NB4 (cell line): ENCODE results near the gene GUSB.
"Not testable (repeated sequence)": the region's sequence is repeated elsewhere in the genome, so short reads cannot be mapped to it uniquely, and the experiment has no call there.

Source experiments
- DNase-seq: peaks from one replicate; pipeline ENCODE4 v3.0.0; 2010; ENCODE audit warnings: low read depth
- H3K4me3 ChIP-seq: one replicate; pipeline ENCODE4 v1.5.1; 2011; ENCODE audit warnings: mild to moderate bottlenecking, low read depth, low read length, moderate library complexity
- MYC ChIP-seq: IDR thresholded peaks from 2 replicates; pipeline ENCODE4 v1.6.1; 2011; ENCODE audit warnings: low read depth, low read length
- POLR2A ChIP-seq: IDR thresholded peaks from 2 replicates; pipeline ENCODE4 v1.6.1; 2011; ENCODE audit warnings: mild to moderate bottlenecking; ENCODE audit not compliant: insufficient read length; ENCODE audit errors: extremely low read depth
- TF ChIP-seq, protein P1 (sequence below): IDR thresholded peaks from one replicate; pipeline ENCODE4 v1.5.1; 2012; ENCODE audit warnings: low read depth, low read length
- TF ChIP-seq, protein P2 (sequence below): IDR thresholded peaks from 2 replicates; pipeline ENCODE4 v1.6.1; 2011; ENCODE audit warnings: low read depth, low read length

Gene GUSB

DNA sequence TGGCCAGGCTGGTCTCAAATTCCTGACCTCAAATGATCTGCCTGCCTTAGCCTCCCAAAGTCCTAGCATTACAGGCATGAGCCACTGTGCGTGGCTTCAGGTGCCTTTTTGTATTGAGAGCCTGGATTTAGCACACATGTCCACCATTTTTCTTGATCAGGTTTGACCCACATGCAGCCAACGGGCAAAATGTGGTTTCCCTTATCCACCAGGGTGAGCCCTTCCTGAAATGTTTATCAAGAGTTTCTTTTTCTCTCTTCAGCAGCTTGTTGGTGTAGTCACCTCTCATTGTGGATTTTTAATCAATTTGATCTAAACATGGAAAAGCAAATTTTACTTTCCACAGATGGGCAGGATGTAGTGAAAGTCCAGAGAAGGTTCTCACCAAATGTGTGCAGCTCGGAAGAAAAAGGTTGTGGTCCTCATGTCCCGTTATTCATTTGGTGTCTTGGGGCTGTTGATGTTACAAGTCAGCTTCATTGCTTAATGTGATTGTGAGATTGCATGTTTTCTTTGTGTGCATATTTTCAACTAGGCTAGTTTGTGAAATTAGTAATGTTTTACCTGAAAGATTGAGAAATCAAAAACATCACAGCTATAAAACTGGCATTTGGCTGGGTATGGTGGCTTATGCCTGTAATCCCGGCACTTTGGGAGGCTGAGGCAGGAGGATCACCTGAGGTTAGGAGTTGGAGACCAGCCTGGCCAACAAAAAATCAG is 28.9 kb downstream of the GUSB start:
- TF ChIP-seq POLR2A (no peak), MYC (no peak)
- TF ChIP-seq, protein P1, sequence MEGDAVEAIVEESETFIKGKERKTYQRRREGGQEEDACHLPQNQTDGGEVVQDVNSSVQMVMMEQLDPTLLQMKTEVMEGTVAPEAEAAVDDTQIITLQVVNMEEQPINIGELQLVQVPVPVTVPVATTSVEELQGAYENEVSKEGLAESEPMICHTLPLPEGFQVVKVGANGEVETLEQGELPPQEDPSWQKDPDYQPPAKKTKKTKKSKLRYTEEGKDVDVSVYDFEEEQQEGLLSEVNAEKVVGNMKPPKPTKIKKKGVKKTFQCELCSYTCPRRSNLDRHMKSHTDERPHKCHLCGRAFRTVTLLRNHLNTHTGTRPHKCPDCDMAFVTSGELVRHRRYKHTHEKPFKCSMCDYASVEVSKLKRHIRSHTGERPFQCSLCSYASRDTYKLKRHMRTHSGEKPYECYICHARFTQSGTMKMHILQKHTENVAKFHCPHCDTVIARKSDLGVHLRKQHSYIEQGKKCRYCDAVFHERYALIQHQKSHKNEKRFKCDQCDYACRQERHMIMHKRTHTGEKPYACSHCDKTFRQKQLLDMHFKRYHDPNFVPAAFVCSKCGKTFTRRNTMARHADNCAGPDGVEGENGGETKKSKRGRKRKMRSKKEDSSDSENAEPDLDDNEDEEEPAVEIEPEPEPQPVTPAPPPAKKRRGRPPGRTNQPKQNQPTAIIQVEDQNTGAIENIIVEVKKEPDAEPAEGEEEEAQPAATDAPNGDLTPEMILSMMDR, result no peak
- TF ChIP-seq, protein P2, sequence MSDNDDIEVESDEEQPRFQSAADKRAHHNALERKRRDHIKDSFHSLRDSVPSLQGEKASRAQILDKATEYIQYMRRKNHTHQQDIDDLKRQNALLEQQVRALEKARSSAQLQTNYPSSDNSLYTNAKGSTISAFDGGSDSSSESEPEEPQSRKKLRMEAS, result no peak
- DNase-seq, result no peak
- H3K4me3 ChIP-seq, result no peak overlapping the region

DNA sequence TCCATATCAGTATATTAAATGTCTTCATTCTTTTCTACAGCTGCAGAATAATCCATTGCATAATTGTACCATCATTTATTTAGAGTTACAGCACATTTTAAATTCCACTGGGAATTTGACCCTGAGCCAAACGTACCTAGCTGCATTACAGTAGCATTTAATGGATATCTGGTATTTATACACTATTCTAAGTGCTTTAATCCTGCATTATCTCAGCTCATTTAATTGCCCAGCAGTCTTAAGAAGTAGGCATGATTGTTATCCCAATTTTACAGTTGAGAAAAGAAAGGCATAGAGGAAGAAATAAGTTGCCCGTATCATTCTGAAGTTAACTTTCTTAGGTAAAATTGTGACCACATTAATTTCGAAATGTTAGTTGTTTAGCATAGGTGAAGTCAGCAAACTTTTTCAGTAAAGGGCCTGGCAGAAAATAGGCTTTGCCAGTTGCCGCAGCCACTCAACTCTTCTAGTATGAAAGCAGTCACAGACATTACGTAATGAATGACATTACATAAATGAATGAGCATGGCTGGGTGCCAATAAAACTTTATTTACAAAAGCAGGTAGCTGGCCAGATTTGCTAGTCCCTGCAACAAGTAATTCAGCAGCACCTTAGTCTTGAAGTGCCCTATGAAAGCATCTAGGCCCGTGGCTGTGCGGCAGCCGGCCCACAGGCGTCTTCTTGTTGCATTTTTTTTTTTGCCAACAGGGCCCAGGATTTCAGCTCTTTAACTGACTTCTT is 30.0 kb downstream of the GUSB start:
- H3K4me3 ChIP-seq, result no peak overlapping the region
- peak; percentile 53 for DNase-seq
- TF ChIP-seq MYC (no peak), POLR2A (no peak)
- TF ChIP-seq, protein P2, result no peak
- TF ChIP-seq, protein P1, result no peak

DNA sequence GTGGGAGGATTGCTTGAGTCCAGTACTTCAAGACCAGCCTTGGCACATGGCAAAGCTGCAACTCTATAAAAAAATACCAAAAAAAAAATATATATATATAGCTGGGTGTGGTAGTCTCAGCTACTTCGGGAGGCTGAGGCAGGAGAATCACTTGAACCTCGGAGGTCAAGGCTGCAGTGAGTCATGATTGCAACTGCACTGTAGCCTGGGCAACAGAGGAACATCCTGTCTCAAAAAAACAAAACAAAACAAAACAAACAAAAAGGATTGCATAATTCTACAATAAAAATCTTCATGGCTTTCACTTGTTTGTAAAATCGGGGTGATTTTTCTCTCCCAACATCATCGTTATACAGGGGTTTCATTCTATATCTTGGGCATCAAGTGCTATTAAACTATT is 35.1 kb downstream of the GUSB start:
- TF ChIP-seq MYC, result no peak
- TF ChIP-seq, protein P1, result no peak
- TF ChIP-seq, protein P2, result no peak
- TF ChIP-seq POLR2A, result no peak
- H3K4me3 ChIP-seq, result no peak overlapping the region
- DNase-seq, result peak; percentile 43

DNA sequence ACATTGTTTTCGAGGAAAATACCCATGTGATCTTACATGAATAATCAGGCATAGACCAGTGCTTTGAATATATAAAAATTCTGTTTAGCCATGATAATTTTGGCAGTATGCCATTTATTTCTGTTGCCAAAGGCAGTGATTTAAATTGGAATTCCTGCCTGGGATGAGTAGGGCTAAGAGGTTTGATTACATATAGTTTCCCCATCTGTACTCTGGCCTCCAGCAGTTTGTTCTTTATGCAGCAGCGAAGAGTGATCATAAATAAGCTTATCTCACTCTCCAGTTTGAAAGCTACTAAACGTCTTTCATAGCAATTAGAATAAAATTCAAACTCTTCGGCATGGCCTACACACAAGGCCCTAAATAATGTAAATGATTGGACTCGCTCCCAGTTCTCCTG is 36.2 kb downstream of the GUSB start:
- not testable (repeated sequence) for H3K4me3 ChIP-seq, DNase-seq

DNA sequence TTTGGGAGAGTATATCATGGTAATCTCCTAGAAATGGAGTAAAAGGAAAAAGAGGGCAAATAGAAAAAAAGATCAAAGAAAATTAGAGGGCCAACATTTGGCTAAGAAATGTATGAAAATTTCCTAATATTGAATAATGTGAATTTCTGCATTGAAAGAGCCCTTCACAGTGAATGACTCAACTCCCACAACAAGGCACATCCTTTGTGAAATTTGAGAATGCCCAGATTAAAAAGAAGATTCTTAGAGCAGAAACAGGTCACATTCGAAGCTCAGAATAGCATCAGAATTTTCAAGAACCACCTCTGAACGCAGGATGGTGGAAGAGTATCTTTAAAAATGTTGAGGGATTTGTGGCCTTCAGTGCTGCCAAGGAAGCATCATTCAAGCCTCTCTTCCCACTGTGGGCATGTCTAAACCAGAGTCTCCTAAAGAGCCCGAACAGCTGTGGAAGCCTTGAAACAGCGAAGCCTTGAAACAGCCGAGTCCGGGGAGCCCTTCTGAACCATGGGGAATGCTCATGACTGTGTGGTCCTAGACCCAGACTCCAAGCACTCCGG is 43.6 kb downstream of the GUSB start:
- TF ChIP-seq MYC, result no peak
- TF ChIP-seq, protein P1, result no peak
- no peak for TF ChIP-seq POLR2A

DNA sequence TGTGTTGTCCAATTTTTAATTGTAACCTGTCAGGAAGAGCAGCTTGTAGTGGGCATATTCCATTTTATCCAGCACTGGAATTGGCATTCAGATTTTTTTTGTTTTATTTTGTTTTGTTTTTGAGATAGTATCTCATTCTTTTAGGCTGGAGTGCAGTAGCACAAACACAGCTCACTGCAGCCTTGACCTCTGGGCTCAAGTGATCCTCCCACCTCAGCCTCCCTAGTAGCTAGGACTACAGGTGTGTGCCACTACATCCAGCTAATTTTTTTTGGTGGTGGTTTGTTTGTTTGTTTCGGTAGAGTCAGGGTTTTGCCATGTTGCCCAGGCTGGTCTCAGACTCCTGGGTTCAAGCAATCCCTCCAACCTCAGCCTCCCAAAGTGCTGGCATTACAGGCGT is 44.7 kb downstream of the GUSB start:
- DNase-seq, result no peak
- H3K4me3 ChIP-seq, result no peak overlapping the region
- TF ChIP-seq, protein P1, result no peak
- no peak for TF ChIP-seq POLR2A
- TF ChIP-seq MYC, result no peak
- TF ChIP-seq, protein P2, result no peak

More for the DNA sequence above, 43.6 kb downstream of the GUSB start:
- DNase-seq, result no peak
- no peak overlapping the region for H3K4me3 ChIP-seq
